Aorta (tissue), 5 donors: ENCODE measurements around the gene CABCOCO1. TPM values are rescaled to one million over a fixed set of nuclear protein-coding genes. Genes with fewer than 3 reads are reported as not detected.
A peak's percentile ranks its signal among the peaks of the same experiment; 100 is the strongest.
"Not testable (repeated sequence)": the region's sequence is repeated elsewhere in the genome, so short reads cannot be mapped to it uniquely, and the experiment has no call there.

ENCODE experiments used
- ATAC-seq: fragments of 200-7000 bp; cut with Tn5 transposase; one replicate; pipeline ENCODE4 v1.9.1; 2022; ENCODE audit warnings: moderate library complexity; ENCODE audit not compliant: low FRiP score
- DNase-seq, 2 donors: peaks; one replicate each; pipeline ENCODE4 v3.0.0-alpha.2; 2020
- H3K27ac ChIP-seq, 2 donors: one replicate each; pipeline ENCODE4 v1.5.1; 2013; ENCODE audit warnings: low read length in 2 of 2, mild to moderate bottlenecking in 2 of 2, moderate library complexity in 2 of 2, control low read depth in 1 of 2, inconsistent platforms in 1 of 2, low read depth in 1 of 2
- H3K27me3 ChIP-seq, 2 donors: one replicate each; pipeline ENCODE4 v1.6.1; 2013; ENCODE audit warnings: control low read depth in 1 of 2, low read length in 1 of 2, mild to moderate bottlenecking in 1 of 2, moderate library complexity in 1 of 2; ENCODE audit not compliant: insufficient read depth in 2 of 2, control insufficient read depth in 1 of 2
- H3K36me3 ChIP-seq, 2 donors: one replicate each; pipeline ENCODE4 v1.6.1; 2013; ENCODE audit warnings: control low read depth in 1 of 2, low read length in 1 of 2, mild to moderate bottlenecking in 1 of 2; ENCODE audit not compliant: insufficient read depth in 2 of 2, control insufficient read depth in 1 of 2
- H3K4me1 ChIP-seq, 2 donors: one replicate each; pipeline ENCODE4 v1.6.1; 2013; ENCODE audit warnings: low read length in 2 of 2, control low read depth in 1 of 2, mild to moderate bottlenecking in 1 of 2, moderate library complexity in 1 of 2; ENCODE audit not compliant: insufficient read depth in 2 of 2, control insufficient read depth in 1 of 2
- H3K4me3 ChIP-seq, 2 donors: one replicate each; pipeline ENCODE4 v1.5.1; 2013; ENCODE audit warnings: low read length in 2 of 2, control low read depth in 1 of 2, mild to moderate bottlenecking in 1 of 2
- H3K9me3 ChIP-seq: one replicate; pipeline ENCODE4 v1.6.1; 2013; ENCODE audit warnings: mild to moderate bottlenecking, low read length; ENCODE audit not compliant: control insufficient read depth
- WGBS, 2 donors: extraction: QIAGEN DNeasy Blood & Tissue Kit; methylation state at CpG; one replicate each; pipeline ENCODE4 v1.1.7; 2013; 5-methylcytosine and 5-hydroxymethylcytosine counted together
- intact Hi-C, 2 donors: fragments of 100-400 bp; cut with DNase I; formaldehyde crosslinking; loops; one replicate each; pipeline versions ENCODE4 v1.14.2 to v1.15.0; 2022
- polyA plus RNA-seq, 2 donors: library from polyadenylated mRNA; stranded (reverse); fragments of 200-250 nt; gene quantifications; one replicate each; pipeline ENCODE4 v1.2.3, GENCODE V29; 2013
- total RNA-seq, 2 donors: library from RNA; stranded (reverse); fragmentation: NEBNext Ultra II Directional; extraction: Animal tissue kit (Norgen Biotek cat#: 25700); gene quantifications; one replicate each; pipeline ENCODE4 v1.2.1, GENCODE V29; 2021
- donor health status: healthy with polysubstance abuse.
- donor health status: Bipolar disorder and iron deficiency.
- donor health status: DM: no; HTN: no; CAD: no.
- donor health status: DM: no; HTN: no; CAD: no.
- donor health status: DM: yes; HTN: yes; CAD: no.

CABCOCO1 gene
- total and polyA plus RNA-seq, 4 donors, result 0.26 to 11.1 (median 2.4) TPM; not detected in 1

DNA sequence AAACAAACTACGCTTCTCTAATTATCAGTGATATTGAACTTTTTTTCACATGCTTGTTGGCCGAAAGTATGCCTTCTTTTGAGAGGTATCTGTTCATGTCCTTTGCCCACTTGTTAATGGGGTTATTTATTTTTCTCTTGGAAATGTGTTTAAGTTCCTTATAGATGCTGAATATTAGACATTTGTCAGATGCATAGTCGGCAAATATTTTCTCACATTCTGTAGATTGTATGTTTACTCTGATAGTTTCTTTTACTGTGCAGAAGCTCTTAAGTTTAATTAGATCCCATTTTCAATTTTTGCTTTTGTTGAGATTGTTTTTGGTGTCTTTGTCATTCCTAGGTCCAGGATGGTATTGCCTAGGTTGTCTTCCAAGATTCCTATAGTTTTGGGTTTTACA is 73.2 kb downstream of the CABCOCO1 start:
- DNase-seq, result no peak
- no peak overlapping the region for H3K4me3 ChIP-seq
- no peak overlapping the region for H3K27ac ChIP-seq
- 98 to 99% methylated on average over 3 of the region's 3 CpGs for WGBS, 2 donors
- no peaks in the 10 kb centered on the region for H3K27me3 ChIP-seq
- H3K9me3 ChIP-seq, result no peaks in the 10 kb centered on the region
- intact Hi-C loops, result loop anchor here (10.0 kb wide), 2 partner anchors 591 to 921 kb away; no protein-coding TSS in a partner anchor
- ATAC-seq, result no peak
- no peaks in the 10 kb centered on the region for H3K36me3 ChIP-seq
- no peaks in the 10 kb centered on the region for H3K4me1 ChIP-seq

DNA sequence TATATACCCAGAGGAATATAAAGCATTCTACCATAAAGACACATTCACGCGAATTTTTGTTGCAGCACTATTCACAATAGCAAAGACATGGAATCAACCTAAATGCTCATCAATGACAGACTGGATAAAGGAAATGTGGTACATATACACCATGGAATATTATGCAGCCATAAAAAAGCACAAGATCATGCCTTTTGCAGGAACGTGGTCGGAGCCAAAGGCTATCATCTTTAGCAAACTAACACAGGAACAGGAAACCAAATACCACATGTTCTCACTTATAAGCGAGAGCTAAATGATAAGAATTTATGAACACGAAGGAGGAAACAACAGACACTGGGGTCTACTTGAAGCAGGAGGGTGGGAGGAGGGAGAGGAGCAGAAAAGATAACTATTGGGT is 74.7 kb downstream of the CABCOCO1 start:
- not testable (repeated sequence) for H3K27ac ChIP-seq, H3K27me3 ChIP-seq, H3K36me3 ChIP-seq, DNase-seq, H3K4me3 ChIP-seq, H3K9me3 ChIP-seq, H3K4me1 ChIP-seq, ATAC-seq
- WGBS, 2 donors, result 93 to 96% methylated on average over 6 of the region's 6 CpGs
- intact Hi-C loops, result loop anchor here (10.0 kb wide), 2 partner anchors 593 to 923 kb away; no protein-coding TSS in a partner anchor

- no peaks in the 10 kb centered on the region for H3K36me3 ChIP-seq
- no peak for ATAC-seq
- DNase-seq, result no peak
- H3K4me3 ChIP-seq, result no peak overlapping the region
- H3K27ac ChIP-seq, result no peak overlapping the region
- intact Hi-C loops, result no loop called here
- WGBS, 2 donors, result 95 to 97% methylated on average over 1 of the region's 1 CpG
- H3K27me3 ChIP-seq, result no peaks in the 10 kb centered on the region
- no peaks in the 10 kb centered on the region for H3K9me3 ChIP-seq
- no peaks in the 10 kb centered on the region for H3K4me1 ChIP-seq
These were observed 80.1 kb downstream of the CABCOCO1 start for GRCh38 chr10:61742812-61743211.

- intact Hi-C loops, result no loop called here
- 99 to 100% methylated on average over 1 of the region's 1 CpG for WGBS, 2 donors
- Histone ChIP-seq H3K36me3 (no peaks in the 10 kb centered on the region), H3K4me3 (no peak overlapping the region), H3K9me3 (no peaks in the 10 kb centered on the region), H3K27ac (no peak overlapping the region), H3K27me3 (no peaks in the 10 kb centered on the region), H3K4me1 (peaks cover 0 to 1% of the 10 kb centered on the region in 2 donors)
- ATAC-seq (no peak), DNase-seq (no peak)
These were observed 81.7 kb downstream of the CABCOCO1 start for GRCh38 chr10:61744469-61744868.

DNA sequence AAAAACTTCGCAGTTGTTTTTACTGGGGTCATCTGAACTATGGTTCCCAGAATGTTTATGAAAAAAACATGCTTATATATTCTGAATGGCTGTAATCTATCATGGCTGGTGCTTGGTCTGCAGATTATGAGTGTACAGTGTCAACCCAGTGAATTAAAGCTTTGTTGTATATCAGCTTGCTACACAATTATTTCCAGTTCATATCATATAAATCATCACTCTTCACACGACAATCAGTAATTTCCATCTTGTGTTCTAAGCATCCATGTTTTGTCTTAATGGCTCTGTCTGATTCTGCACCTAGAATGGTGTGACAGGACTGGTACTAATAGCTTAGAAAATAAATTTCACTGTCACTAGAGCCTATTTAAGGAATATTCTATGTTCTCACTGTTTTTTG is 83.6 kb downstream of the CABCOCO1 start:
- intact Hi-C loops, result no loop called here
- Histone ChIP-seq H3K27ac (no peak overlapping the region), H3K36me3 (no peaks in the 10 kb centered on the region), H3K4me3 (no peak overlapping the region), H3K9me3 (no peaks in the 10 kb centered on the region), H3K4me1 (peaks cover 3 to 8% of the 10 kb centered on the region in 2 donors), H3K27me3 (no peaks in the 10 kb centered on the region)
- 84 to 88% methylated on average over 2 of the region's 2 CpGs for WGBS, 2 donors
- DNase-seq (no peak), ATAC-seq (no peak)

GRCh38 chr10:61747307-61747706 is 84.6 kb downstream of the CABCOCO1 start:
- 83 to 88% methylated on average over 2 of the region's 2 CpGs for WGBS, 2 donors

GRCh38 chr10:61749291-61749690 is 86.6 kb downstream of the CABCOCO1 start:
- Histone ChIP-seq H3K4me1 (peaks cover 3 to 13% of the 10 kb centered on the region in 2 donors), H3K27me3 (no peaks in the 10 kb centered on the region), H3K27ac (no peak overlapping the region), H3K36me3 (no peaks in the 10 kb centered on the region), H3K9me3 (no peaks in the 10 kb centered on the region), H3K4me3 (no peak overlapping the region)
- ATAC-seq (no peak), DNase-seq (no peak)
- intact Hi-C loops, result no loop called here
- WGBS, 2 donors, result 2 to 10% methylated on average over 3 of the region's 3 CpGs

More at GRCh38 chr10:61747307-61747706, 84.6 kb downstream of the CABCOCO1 start:
- DNase-seq, result no peak
- intact Hi-C loops, result no loop called here
- no peaks in the 10 kb centered on the region for H3K36me3 ChIP-seq
- H3K9me3 ChIP-seq, result no peaks in the 10 kb centered on the region
- ATAC-seq, result no peak
- peaks cover 3 to 11% of the 10 kb centered on the region in 2 donors for H3K4me1 ChIP-seq
- no peak overlapping the region for H3K4me3 ChIP-seq
- no peak overlapping the region for H3K27ac ChIP-seq
- H3K27me3 ChIP-seq, result no peaks in the 10 kb centered on the region

DNA sequence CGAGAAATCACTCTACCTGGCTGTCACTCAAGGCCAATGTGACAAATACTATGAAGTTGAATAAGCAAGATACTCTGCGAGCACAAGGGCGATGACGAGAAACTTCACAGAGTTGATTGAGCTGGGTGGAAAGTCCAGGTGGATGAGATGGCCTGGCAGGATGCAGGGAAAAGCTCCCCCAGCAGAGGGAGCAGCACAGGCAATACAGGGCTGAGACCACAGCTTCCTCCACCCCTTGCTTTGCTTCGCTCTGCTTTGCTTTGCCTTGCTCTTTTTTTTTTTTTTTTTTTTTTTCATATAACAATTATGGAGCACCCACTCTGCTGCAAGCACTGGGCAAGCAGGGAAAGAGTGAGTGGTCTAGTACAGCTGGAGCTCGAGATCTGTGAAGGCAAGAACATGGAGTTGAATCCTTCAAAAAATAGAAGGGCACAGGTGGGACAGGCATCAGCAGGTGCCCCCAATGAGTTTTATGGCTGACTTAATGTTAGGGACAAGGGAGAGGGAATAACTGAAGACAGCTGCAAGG is 88.3 kb downstream of the CABCOCO1 start:
- ATAC-seq, result peak; percentile 77
- H3K4me3 ChIP-seq, result no peak overlapping the region
- intact Hi-C loops, result loop anchor here (2.0 to 10.0 kb wide), 8 partner anchors 36 to 484 kb away; partner anchors contain the start of gene ARID5B (in 1 of the 2)

DNA sequence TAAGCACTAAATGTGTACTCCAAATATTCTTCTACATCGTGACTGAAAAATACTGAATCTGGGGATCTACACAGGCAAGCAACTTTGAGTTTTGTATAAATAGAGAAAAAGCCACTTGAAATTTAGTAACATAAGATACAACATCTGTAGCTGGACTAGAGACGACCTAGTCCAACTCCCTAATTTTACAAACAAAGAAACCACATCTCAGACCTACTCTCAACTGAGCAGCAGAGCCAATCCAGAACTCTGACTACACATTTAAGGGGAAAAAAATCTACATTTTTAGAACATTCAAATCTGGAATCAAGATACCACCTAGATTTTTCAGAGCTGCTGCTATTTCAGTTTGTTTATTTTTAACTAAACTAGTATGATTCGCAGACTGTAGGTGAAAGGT is 88.9 kb downstream of the CABCOCO1 start:
- WGBS, 2 donors, result 22 to 30% methylated on average over 3 of the region's 3 CpGs
- no peak for DNase-seq
- no peak overlapping the region for H3K4me3 ChIP-seq
- no peak for ATAC-seq
- no peaks in the 10 kb centered on the region for H3K36me3 ChIP-seq
- H3K27ac ChIP-seq, result no peak overlapping the region
- H3K27me3 ChIP-seq, result no peaks in the 10 kb centered on the region
- H3K4me1 ChIP-seq, result peaks cover 3 to 13% of the 10 kb centered on the region in 2 donors
- intact Hi-C loops, result loop anchor here (2.0 to 10.0 kb wide), 8 partner anchors 36 to 483 kb away; partner anchors contain the start of gene ARID5B (in 1 of the 2)
- H3K9me3 ChIP-seq, result no peaks in the 10 kb centered on the region

More for the DNA sequence above, 88.3 kb downstream of the CABCOCO1 start:
- no peaks in the 10 kb centered on the region for H3K27me3 ChIP-seq
- no peaks in the 10 kb centered on the region for H3K36me3 ChIP-seq
- H3K27ac ChIP-seq, result peak overlapping the region in 1 of 2 donors; percentile 21
- DNase-seq, result peak; percentile 71 to 78
- no peaks in the 10 kb centered on the region for H3K9me3 ChIP-seq
- peaks cover 3 to 13% of the 10 kb centered on the region in 2 donors for H3K4me1 ChIP-seq
- WGBS, 2 donors, result 80 to 83% methylated on average over 6 of the region's 6 CpGs
